Stomach smooth muscle (tissue), 2 donors: ENCODE results near the gene BUB1.

ENCODE experiments used
- H3K27ac ChIP-seq: one replicate; pipeline ENCODE4 v1.7.0; 2013; ENCODE audit warnings: mild to moderate bottlenecking, low read length, inconsistent platforms
- H3K27me3 ChIP-seq, 2 donors: one replicate each; pipeline ENCODE4 v1.7.0; 2013; ENCODE audit warnings: low read length in 2 of 2; ENCODE audit not compliant: insufficient read depth in 2 of 2, control insufficient read depth in 1 of 2
- H3K36me3 ChIP-seq, 2 donors: one replicate each; pipeline ENCODE4 v1.7.0; 2013; ENCODE audit warnings: low read length in 2 of 2; ENCODE audit not compliant: control insufficient read depth in 2 of 2, insufficient read depth in 2 of 2
- H3K4me1 ChIP-seq: one replicate; pipeline ENCODE4 v1.7.0; 2013; ENCODE audit warnings: low read length; ENCODE audit not compliant: control insufficient read depth, insufficient read depth
- H3K4me3 ChIP-seq, 2 donors: one replicate each; pipeline ENCODE4 v1.7.0; 2013; ENCODE audit warnings: low read length in 2 of 2
- H3K9ac ChIP-seq, 2 donors: one replicate each; pipeline ENCODE4 v1.7.0; 2013; ENCODE audit warnings: low read length in 2 of 2, mild to moderate bottlenecking in 1 of 2
- H3K9me3 ChIP-seq, 2 donors: one replicate each; pipeline ENCODE4 v1.7.0; 2013; ENCODE audit warnings: low read length in 2 of 2; ENCODE audit not compliant: control insufficient read depth in 2 of 2
- donor health status: healthy.
- donor health status: Pancreatic carcinoma.

Gene BUB1

GRCh38 chr2:110655701-110656100, 22.2 kb downstream of the BUB1 start:
- Histone ChIP-seq H3K27me3 (no peaks in the 10 kb centered on the region), H3K9me3 (no peaks in the 10 kb centered on the region), H3K4me1 (no peaks in the 10 kb centered on the region), H3K36me3 (no peaks in the 10 kb centered on the region), H3K9ac (no peak overlapping the region), H3K4me3 (no peak overlapping the region), H3K27ac (no peak overlapping the region)

- Histone ChIP-seq H3K9ac (no peak overlapping the region), H3K27ac (no peak overlapping the region), H3K4me3 (no peak overlapping the region), H3K36me3 (no peaks in the 10 kb centered on the region), H3K9me3 (no peaks in the 10 kb centered on the region), H3K27me3 (no peaks in the 10 kb centered on the region), H3K4me1 (no peaks in the 10 kb centered on the region)
Measured at GRCh38 chr2:110653861-110654260, 24.0 kb downstream of the BUB1 start.

- Histone ChIP-seq H3K4me3 (no peak overlapping the region), H3K9me3 (no peaks in the 10 kb centered on the region), H3K4me1 (no peaks in the 10 kb centered on the region), H3K36me3 (no peaks in the 10 kb centered on the region), H3K27ac (no peak overlapping the region), H3K9ac (no peak overlapping the region), H3K27me3 (no peaks in the 10 kb centered on the region)
Measured at GRCh38 chr2:110650346-110650745, 27.5 kb downstream of the BUB1 start.

GRCh38 chr2:110647777-110648176, 30.1 kb downstream of the BUB1 start:
- H3K4me1 ChIP-seq: no peaks in the 10 kb centered on the region
- H3K9me3 ChIP-seq: no peaks in the 10 kb centered on the region

GRCh38 chr2:110645616-110646015, 32.2 kb downstream of the BUB1 start:
- Histone ChIP-seq H3K27me3 (no peaks in the 10 kb centered on the region), H3K4me3 (no peak overlapping the region), H3K27ac (no peak overlapping the region), H3K9ac (no peak overlapping the region), H3K4me1 (no peaks in the 10 kb centered on the region), H3K36me3 (no peaks in the 10 kb centered on the region), H3K9me3 (no peaks in the 10 kb centered on the region)

More at GRCh38 chr2:110647777-110648176, 30.1 kb downstream of the BUB1 start:
- H3K36me3 ChIP-seq: no peaks in the 10 kb centered on the region
- H3K27me3 ChIP-seq: no peaks in the 10 kb centered on the region
- no peak overlapping the region for H3K9ac ChIP-seq
- no peak overlapping the region for H3K27ac ChIP-seq
- H3K4me3 ChIP-seq: no peak overlapping the region

- Histone ChIP-seq H3K9ac (no peak overlapping the region), H3K4me3 (no peak overlapping the region), H3K27me3 (no peaks in the 10 kb centered on the region), H3K36me3 (no peaks in the 10 kb centered on the region), H3K27ac (no peak overlapping the region), H3K9me3 (no peaks in the 10 kb centered on the region), H3K4me1 (no peaks in the 10 kb centered on the region)
Measured at GRCh38 chr2:110644357-110644756, 33.5 kb downstream of the BUB1 start.

GRCh38 chr2:110642360-110642759, 35.5 kb downstream of the BUB1 start:
- Histone ChIP-seq H3K9me3 (no peaks in the 10 kb centered on the region), H3K27ac (no peak overlapping the region), H3K27me3 (no peaks in the 10 kb centered on the region), H3K4me1 (no peaks in the 10 kb centered on the region), H3K4me3 (no peak overlapping the region), H3K9ac (no peak overlapping the region), H3K36me3 (no peaks in the 10 kb centered on the region)

GRCh38 chr2:110639972-110640371, 37.9 kb downstream of the BUB1 start:
- H3K27me3 ChIP-seq: no peaks in the 10 kb centered on the region
- H3K9ac ChIP-seq: no peak overlapping the region
- no peak overlapping the region for H3K4me3 ChIP-seq
- H3K4me1 ChIP-seq: no peaks in the 10 kb centered on the region
- H3K27ac ChIP-seq: no peak overlapping the region
- no peaks in the 10 kb centered on the region for H3K9me3 ChIP-seq
- H3K36me3 ChIP-seq: no peaks in the 10 kb centered on the region

- H3K36me3 ChIP-seq: no peaks in the 10 kb centered on the region
- H3K4me3 ChIP-seq: no peak overlapping the region
- H3K27me3 ChIP-seq: no peaks in the 10 kb centered on the region
- no peaks in the 10 kb centered on the region for H3K9me3 ChIP-seq
- no peak overlapping the region for H3K9ac ChIP-seq
- no peaks in the 10 kb centered on the region for H3K4me1 ChIP-seq
- H3K27ac ChIP-seq: no peak overlapping the region
Measured at GRCh38 chr2:110638952-110639695, 38.7 kb downstream of the BUB1 start.

GRCh38 chr2:110638004-110638403, 39.9 kb downstream of the BUB1 start:
- H3K27ac ChIP-seq: no peak overlapping the region
- H3K27me3 ChIP-seq: no peaks in the 10 kb centered on the region
- no peaks in the 10 kb centered on the region for H3K36me3 ChIP-seq

GRCh38 chr2:110637093-110637492, 40.8 kb downstream of the BUB1 start:
- no peaks in the 10 kb centered on the region for H3K4me1 ChIP-seq
- no peak overlapping the region for H3K27ac ChIP-seq
- no peaks in the 10 kb centered on the region for H3K9me3 ChIP-seq
- H3K36me3 ChIP-seq: no peaks in the 10 kb centered on the region
- no peaks in the 10 kb centered on the region for H3K27me3 ChIP-seq
- no peak overlapping the region for H3K4me3 ChIP-seq
- no peak overlapping the region for H3K9ac ChIP-seq

More at GRCh38 chr2:110638004-110638403, 39.9 kb downstream of the BUB1 start:
- Histone ChIP-seq H3K4me3 (no peak overlapping the region), H3K9me3 (no peaks in the 10 kb centered on the region), H3K4me1 (no peaks in the 10 kb centered on the region), H3K9ac (no peak overlapping the region)
